Measurements from ENCODE around the gene PRAMEF18.
"Not testable (repeated sequence)": the region's sequence is repeated elsewhere in the genome, so short reads cannot be mapped to it uniquely, and the experiment has no call there.

PRAMEF18 gene

GRCh38 chr1:13225675-13226204 lies at the start of gene PRAMEF18:
TSS of gene PRAMEF18 (minus strand) at chr1:13226154. CDS start at chr1:13226106, 48 bp downstream.
- DNase-seq (ENCODE audit: low read depth, low spot score): not testable (repeated sequence)

- not testable (repeated sequence) for DNase-seq (ENCODE audit: low read depth, low spot score)
These were observed 39.2 kb upstream of the PRAMEF18 start for GRCh38 chr1:13265124-13265523.

DNA sequence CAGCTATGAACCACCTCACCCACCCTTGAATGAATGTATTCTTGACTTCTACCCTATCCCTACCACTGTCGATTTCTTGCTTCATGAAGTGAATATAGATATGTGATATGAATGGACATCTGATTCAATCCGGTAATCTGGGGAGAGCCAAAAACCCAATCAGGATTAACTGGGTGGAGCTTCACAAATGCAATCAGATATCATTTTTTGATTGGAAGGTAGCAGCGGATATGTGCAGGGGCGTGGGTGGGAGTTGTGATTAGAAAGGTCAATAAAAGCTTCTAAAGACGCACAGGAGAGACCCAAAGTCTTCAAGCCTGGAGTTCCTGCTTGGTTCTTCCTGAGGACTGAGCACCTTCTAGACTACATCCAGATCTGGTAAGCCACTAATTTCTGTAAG lies 27.9 kb upstream of the PRAMEF18 start, which contains the start of gene PRAMEF5:
Gene PRAMEF5 (plus strand): TSS at position 301 of the 400 bp plus-strand sequence. CDS start 5,071 bp downstream, outside the sequence.
- DNase-seq (ENCODE audit: low read depth, low spot score): not testable (repeated sequence)

GRCh38 chr1:13247122-13247521 lies 21.2 kb upstream of the PRAMEF18 start:
- DNase-seq (ENCODE audit: low read depth, low spot score): not testable (repeated sequence)

DNA sequence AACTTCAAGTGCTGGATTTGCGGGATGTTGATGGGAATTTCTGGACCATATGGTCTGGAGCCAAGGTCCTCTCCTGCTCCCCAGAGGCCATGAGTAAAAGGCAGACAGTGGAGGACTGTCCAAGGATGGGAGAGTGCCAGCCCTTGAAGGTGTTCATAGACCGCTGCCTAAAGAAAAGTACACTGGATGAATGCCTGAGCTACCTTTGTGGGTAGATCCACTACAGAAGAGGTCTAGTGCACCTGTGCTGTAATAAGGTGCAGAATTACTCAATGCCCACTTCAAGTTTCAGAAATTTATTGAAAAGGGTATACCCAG lies 20.6 kb upstream of the PRAMEF18 start:
- DNase-seq (ENCODE audit: low read depth, low spot score): not testable (repeated sequence)

DNA sequence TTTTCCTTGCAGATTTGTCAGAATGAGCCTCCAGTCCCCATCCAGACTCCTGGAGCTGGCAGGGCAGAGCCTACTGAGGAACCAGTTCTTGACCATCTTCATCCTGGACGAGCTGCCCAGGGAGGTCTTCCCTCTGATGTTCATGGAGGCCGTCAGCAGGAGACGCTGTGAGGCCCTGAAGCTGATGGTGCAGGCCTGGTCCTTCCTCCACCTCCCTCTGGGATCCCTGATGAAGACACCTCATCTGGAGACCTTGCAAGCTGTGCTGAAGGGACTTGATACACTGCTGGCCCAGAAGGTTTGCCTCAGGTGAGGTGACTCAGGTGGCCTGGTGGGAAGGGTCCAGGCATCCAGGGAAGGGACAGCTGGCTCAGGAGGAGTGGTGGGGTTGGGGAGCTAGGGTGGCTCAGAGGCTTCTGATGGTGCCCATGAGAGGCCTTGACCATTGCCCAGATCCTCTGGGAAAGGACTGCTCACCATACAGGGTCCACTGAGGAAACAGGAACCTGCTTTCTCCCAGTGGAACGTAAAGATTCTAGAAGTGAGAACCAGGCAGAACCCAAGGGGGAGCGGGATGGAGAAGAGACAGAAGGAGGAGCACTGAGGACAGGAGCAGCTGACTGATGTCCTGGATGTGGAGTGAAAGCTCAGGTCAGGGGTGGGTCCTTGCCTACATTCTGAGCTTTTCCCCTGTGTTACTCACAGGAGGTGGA lies 20.0 kb upstream of the PRAMEF18 start:
- not testable (repeated sequence) for DNase-seq (ENCODE audit: low read depth, low spot score)

DNA sequence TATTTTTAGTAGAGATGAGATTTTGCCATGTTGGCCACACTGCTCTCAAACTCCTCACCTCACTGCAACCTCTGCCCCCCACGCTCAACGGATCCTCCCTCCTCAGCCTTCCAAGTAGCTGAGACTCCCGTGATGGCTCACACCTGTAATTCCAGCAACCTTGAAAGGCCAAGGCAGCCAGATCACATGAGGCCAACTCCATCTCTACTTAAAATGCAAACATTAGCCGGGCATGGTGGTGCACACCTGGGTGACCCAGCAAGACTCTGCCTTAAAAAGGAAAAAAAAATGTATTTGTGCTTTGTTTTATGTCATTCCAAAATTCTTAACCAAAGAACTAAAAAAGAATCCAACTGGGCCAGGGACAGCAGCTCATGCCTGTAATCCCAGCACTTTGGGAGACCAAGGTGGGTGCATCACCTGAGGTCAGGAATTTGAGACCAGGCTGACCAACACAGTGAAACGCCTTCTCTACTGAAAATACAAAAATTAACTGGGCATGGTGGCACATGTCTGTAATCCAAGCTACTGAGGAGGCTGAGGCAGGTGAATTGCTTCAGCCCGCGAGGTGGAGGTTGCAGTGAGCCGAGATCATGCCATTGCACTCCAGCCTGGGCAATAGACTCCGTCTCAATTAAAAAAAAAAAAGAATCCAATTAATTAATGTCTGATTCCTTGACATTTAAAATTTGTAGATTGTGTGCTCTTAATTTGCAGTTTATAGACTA lies 17.7 kb upstream of the PRAMEF18 start:
- DNase-seq (ENCODE audit: low read depth, low spot score): not testable (repeated sequence)

- DNase-seq (ENCODE audit: low read depth, low spot score): not testable (repeated sequence)
These were observed 13.7 kb upstream of the PRAMEF18 start for GRCh38 chr1:13239633-13240032.

- not testable (repeated sequence) for DNase-seq (ENCODE audit: low read depth, low spot score)
These were observed 11.6 kb upstream of the PRAMEF18 start for GRCh38 chr1:13237572-13237971.

GRCh38 chr1:13234057-13234456 lies 8.1 kb upstream of the PRAMEF18 start:
- not testable (repeated sequence) for DNase-seq (ENCODE audit: low read depth, low spot score)

GRCh38 chr1:13232056-13232455 lies 6.1 kb upstream of the PRAMEF18 start:
- not testable (repeated sequence) for DNase-seq (ENCODE audit: low read depth, low spot score)

GRCh38 chr1:13231061-13231750 lies 5.3 kb upstream of the PRAMEF18 start:
- not testable (repeated sequence) for DNase-seq (ENCODE audit: low read depth, low spot score)

DNA sequence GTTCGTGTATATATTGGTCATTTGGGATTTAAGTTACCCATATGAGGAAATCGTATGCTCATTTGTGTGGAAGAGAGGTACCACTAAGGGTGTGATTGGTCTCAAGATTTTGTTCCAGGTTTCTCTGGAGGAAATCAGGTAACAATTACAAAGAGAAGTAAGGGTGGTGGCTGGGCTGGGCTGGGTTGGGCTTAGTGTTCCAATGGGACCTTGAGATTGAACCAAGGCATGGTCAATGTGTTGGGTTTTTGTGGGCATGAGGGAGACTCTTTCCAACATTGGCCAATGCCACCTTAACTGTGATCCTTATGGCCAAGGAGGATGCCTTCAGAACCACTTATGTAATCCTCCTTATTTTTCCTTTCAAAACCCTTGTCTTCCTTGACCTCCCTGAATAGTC lies 4.6 kb upstream of the PRAMEF18 start:
- not testable (repeated sequence) for DNase-seq (ENCODE audit: low read depth, low spot score)

DNA sequence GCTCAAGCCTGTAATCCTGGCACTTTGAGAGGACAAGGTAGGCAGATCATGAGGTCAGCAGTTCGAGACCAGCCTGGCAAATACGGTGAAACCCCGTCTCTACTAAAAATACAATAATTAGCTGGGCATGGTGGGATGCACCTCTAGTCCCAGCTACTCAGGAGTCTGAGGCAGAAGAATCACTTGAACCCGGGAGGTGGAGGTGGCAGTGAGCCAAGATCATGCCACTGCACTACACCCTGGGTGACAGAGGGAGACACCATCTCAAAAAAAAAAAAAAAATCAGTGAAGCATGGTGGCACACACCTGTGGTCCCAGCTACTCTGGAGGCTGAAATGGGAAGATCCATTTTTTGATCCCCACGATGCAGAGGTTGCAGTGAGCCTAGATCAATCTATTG lies 4.1 kb upstream of the PRAMEF18 start:
- not testable (repeated sequence) for DNase-seq (ENCODE audit: low read depth, low spot score)

GRCh38 chr1:13228343-13228781 lies 2.4 kb upstream of the PRAMEF18 start:
- DNase-seq (ENCODE audit: low read depth, low spot score): no peak

- DNase-seq (ENCODE audit: low read depth, low spot score): not testable (repeated sequence)
These were observed 1.5 kb upstream of the PRAMEF18 start for GRCh38 chr1:13227271-13228055.

GRCh38 chr1:13224480-13225060 lies 1.4 kb downstream of the PRAMEF18 start:
- DNase-seq (ENCODE audit: low read depth, low spot score): no peak

DNA sequence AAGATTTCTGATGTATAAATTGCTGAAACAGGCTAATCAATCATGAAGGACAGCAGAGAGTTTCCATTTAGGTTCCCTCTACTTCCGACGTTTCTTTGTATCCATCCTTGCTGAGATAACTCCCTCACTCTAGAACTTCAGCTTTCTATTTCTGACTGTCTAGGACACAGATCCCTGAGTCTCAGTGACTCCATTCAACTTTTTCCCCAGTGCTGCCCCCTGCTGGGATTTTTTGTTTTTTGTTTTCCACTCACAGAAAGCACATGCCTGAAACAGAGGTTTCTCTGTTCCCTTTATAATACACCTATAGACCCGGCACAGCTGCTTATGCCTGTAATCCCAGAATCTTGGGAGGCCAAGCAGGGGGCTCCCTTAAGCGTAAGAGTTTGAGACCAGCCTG lies 3.2 kb downstream of the PRAMEF18 start:
- not testable (repeated sequence) for DNase-seq (ENCODE audit: low read depth, low spot score)

- DNase-seq (ENCODE audit: low read depth, low spot score): not testable (repeated sequence)
These were observed 6.8 kb downstream of the PRAMEF18 start for GRCh38 chr1:13219203-13219602.

DNA sequence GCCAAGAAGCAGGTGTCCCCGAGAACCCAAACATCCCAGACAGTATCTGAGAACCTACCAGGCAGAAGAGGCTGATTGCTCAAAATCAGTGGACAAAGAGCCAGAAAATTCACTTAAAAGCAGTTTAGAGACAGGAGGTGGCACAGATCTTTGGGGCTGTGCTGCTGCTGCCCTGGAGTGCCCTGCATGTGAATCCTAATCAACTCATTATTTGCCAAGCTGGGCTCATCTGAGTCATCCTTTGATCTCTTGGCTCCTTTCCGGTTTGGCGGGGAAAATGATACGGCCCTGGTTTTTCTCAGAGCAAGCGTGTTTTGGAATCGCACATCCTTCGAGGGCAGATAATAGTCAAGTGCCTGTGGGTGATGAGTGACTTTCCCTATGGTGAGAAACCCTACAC lies 9.3 kb downstream of the PRAMEF18 start:
- DNase-seq (ENCODE audit: low read depth, low spot score): not testable (repeated sequence)

DNA sequence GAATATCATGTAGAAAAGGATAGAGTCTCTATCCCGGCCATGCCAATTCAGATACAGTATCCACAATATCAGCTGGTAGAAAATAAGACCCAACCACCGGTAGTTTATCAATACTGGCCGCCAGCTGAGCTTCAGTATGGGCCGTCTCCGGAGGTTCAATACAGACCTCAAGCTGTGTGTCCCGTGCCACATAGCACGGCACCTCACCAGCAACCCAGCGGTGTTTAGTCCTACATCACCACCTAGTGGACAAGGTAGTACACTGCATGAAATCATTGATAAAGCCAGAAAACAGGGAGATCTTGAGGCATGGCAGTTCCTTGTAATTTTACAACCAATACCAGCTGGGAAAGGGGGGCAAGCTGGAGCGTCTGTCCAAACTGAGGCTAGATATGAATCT lies 17.2 kb downstream of the PRAMEF18 start:
- not testable (repeated sequence) for DNase-seq (ENCODE audit: low read depth, low spot score)

Data from brain pericyte (primary cell).